SK-N-SH treated with all-trans-retinoic acid at 6 μM for 48 hours (cell line): ENCODE data around the gene VPS33A.

Source experiments
- ARNTL ChIP-seq: fragments of 450-650 bp; formaldehyde crosslinking; IDR thresholded peaks from 2 replicates; pipeline ENCODE4 v1.5.0; 2020; ENCODE audit warnings: low read depth, mild to moderate bottlenecking, moderate library complexity, borderline replicate concordance
- GLIS3 ChIP-seq: fragments of 250-450 bp; sonication (Bioruptor Pico); IDR thresholded peaks from 2 replicates; pipeline ENCODE4 v1.5.0; 2020; ENCODE audit warnings: mild to moderate bottlenecking, moderate library complexity
- PPARA ChIP-seq: fragments of 250-450 bp; sonication (Bioruptor Pico); IDR thresholded peaks from 2 replicates; pipeline ENCODE4 v1.5.0; 2020; ENCODE audit warnings: mild to moderate bottlenecking, borderline replicate concordance
- RARB ChIP-seq: fragments of 250-450 bp; sonication (Bioruptor Pico); IDR thresholded peaks from 2 replicates; pipeline ENCODE4 v1.8.0; 2021; ENCODE audit warnings: mild to moderate bottlenecking, moderate library complexity
- SNAI2 ChIP-seq: fragments of 250-450 bp; sonication (Bioruptor Pico); IDR thresholded peaks from 2 replicates; pipeline ENCODE4 v1.5.0; 2020; ENCODE audit warnings: mild to moderate bottlenecking, moderate library complexity
- TCF4 ChIP-seq: fragments of 250-450 bp; sonication (Bioruptor Pico); IDR thresholded peaks from 2 replicates; pipeline ENCODE4 v1.8.0; 2021; ENCODE audit warnings: mild to moderate bottlenecking, moderate library complexity, borderline replicate concordance
- TOX ChIP-seq: fragments of 250-450 bp; sonication (Bioruptor Pico); IDR thresholded peaks from 2 replicates; pipeline ENCODE4 v1.8.0; 2021; ENCODE audit warnings: mild to moderate bottlenecking, moderate library complexity, borderline replicate concordance
- ZFP30 ChIP-seq: fragments of 450-650 bp; formaldehyde crosslinking; IDR thresholded peaks from 2 replicates; pipeline ENCODE4 v1.5.0; 2022; ENCODE audit warnings: mild to moderate bottlenecking, moderate library complexity
- ZNF565 ChIP-seq: fragments of 450-650 bp; formaldehyde crosslinking; conservative IDR thresholded peaks from 2 replicates; pipeline ENCODE4 v1.5.0; 2020; ENCODE audit warnings: low read depth, mild to moderate bottlenecking, moderate library complexity
- ZNF70 ChIP-seq: fragments of 450-650 bp; formaldehyde crosslinking; IDR thresholded peaks from 2 replicates; pipeline ENCODE4 v1.5.0; 2020; ENCODE audit warnings: mild to moderate bottlenecking, moderate library complexity
- ZNF8 ChIP-seq: fragments of 450-650 bp; formaldehyde crosslinking; IDR thresholded peaks from 2 replicates; pipeline ENCODE4 v1.5.0; 2020; ENCODE audit warnings: mild to moderate bottlenecking, moderate library complexity
- TF ChIP-seq, protein P1 (sequence below): fragments of 250-450 bp; sonication (Bioruptor Pico); IDR thresholded peaks from 2 replicates; pipeline ENCODE4 v1.5.1; 2020; ENCODE audit warnings: low read depth, mild to moderate bottlenecking, moderate library complexity
- TF ChIP-seq, protein P2 (sequence below): fragments of 250-450 bp; sonication (Bioruptor Pico); IDR thresholded peaks from 2 replicates; pipeline ENCODE4 v1.8.0; 2021; ENCODE audit warnings: low read depth, mild to moderate bottlenecking, moderate library complexity, borderline replicate concordance
- TF ChIP-seq, protein P3 (sequence below): fragments of 250-450 bp; sonication (Bioruptor Pico); IDR thresholded peaks from 2 replicates; pipeline ENCODE4 v1.8.0; 2020; ENCODE audit warnings: mild to moderate bottlenecking, moderate library complexity, borderline replicate concordance

DNA sequence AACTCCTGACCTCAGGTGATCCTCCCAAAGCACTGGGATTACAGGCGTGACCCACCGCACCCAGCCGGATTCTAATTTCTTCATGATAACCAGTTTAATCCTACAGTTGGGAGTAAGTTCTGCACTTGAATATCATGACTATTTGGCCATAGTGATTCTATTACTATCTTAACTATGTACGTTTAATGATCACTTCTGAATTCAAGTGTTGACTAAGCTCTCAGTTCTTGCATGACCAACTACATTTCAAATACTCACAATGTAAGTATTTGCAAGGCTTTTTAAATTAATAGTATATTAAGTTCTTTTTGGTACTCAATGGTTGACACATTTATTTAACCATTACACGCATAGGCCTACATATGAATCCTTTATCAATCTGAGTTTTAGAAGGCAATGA lies 17.4 kb upstream of the VPS33A start:
- TF ChIP-seq, protein P1, sequence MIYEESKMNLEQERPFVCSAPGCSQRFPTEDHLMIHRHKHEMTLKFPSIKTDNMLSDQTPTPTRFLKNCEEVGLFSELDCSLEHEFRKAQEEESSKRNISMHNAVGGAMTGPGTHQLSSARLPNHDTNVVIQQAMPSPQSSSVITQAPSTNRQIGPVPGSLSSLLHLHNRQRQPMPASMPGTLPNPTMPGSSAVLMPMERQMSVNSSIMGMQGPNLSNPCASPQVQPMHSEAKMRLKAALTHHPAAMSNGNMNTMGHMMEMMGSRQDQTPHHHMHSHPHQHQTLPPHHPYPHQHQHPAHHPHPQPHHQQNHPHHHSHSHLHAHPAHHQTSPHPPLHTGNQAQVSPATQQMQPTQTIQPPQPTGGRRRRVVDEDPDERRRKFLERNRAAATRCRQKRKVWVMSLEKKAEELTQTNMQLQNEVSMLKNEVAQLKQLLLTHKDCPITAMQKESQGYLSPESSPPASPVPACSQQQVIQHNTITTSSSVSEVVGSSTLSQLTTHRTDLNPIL (CRISPR knock-in tag) = no peak
- TF ChIP-seq RARB (CRISPR knock-in tag) (no peak), ZNF565 (CRISPR knock-in tag) (no peak), TCF4 (no peak), GLIS3 (CRISPR knock-in tag) (no peak), ZNF8 (no peak), SNAI2 (CRISPR knock-in tag) (no peak), ZFP30 (no peak), PPARA (CRISPR knock-in tag) (no peak), ZNF70 (CRISPR knock-in tag) (no peak), TOX (CRISPR knock-in tag) (no peak), ARNTL (CRISPR knock-in tag) (no peak)
- TF ChIP-seq, protein P2, sequence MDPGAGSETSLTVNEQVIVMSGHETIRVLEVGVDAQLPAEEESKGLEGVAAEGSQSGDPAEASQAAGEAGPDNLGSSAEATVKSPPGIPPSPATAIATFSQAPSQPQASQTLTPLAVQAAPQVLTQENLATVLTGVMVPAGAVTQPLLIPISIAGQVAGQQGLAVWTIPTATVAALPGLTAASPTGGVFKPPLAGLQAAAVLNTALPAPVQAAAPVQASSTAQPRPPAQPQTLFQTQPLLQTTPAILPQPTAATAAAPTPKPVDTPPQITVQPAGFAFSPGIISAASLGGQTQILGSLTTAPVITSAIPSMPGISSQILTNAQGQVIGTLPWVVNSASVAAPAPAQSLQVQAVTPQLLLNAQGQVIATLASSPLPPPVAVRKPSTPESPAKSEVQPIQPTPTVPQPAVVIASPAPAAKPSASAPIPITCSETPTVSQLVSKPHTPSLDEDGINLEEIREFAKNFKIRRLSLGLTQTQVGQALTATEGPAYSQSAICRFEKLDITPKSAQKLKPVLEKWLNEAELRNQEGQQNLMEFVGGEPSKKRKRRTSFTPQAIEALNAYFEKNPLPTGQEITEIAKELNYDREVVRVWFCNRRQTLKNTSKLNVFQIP (CRISPR knock-in tag) = no peak
- TF ChIP-seq, protein P3, sequence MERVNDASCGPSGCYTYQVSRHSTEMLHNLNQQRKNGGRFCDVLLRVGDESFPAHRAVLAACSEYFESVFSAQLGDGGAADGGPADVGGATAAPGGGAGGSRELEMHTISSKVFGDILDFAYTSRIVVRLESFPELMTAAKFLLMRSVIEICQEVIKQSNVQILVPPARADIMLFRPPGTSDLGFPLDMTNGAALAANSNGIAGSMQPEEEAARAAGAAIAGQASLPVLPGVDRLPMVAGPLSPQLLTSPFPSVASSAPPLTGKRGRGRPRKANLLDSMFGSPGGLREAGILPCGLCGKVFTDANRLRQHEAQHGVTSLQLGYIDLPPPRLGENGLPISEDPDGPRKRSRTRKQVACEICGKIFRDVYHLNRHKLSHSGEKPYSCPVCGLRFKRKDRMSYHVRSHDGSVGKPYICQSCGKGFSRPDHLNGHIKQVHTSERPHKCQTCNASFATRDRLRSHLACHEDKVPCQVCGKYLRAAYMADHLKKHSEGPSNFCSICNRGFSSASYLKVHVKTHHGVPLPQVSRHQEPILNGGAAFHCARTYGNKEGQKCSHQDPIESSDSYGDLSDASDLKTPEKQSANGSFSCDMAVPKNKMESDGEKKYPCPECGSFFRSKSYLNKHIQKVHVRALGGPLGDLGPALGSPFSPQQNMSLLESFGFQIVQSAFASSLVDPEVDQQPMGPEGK (CRISPR knock-in tag) = no peak
